Activated CD4-positive, alpha-beta T cell treated with anti-CD3 and anti-CD28 coated beads, Interleukin-2, amount 50 U/mL, for 24 hours (primary cell): Measurements from ENCODE around the gene NMD3.
A peak's percentile ranks its signal among the peaks of the same experiment; 100 is the strongest.

Experiments
- DNase-seq, 2 donors: peaks; one replicate each; pipeline ENCODE4 v3.0.0-alpha.2; 2020; ENCODE audit warnings: low read depth in 1 of 2, low spot score in 1 of 2

The NMD3 gene

DNA sequence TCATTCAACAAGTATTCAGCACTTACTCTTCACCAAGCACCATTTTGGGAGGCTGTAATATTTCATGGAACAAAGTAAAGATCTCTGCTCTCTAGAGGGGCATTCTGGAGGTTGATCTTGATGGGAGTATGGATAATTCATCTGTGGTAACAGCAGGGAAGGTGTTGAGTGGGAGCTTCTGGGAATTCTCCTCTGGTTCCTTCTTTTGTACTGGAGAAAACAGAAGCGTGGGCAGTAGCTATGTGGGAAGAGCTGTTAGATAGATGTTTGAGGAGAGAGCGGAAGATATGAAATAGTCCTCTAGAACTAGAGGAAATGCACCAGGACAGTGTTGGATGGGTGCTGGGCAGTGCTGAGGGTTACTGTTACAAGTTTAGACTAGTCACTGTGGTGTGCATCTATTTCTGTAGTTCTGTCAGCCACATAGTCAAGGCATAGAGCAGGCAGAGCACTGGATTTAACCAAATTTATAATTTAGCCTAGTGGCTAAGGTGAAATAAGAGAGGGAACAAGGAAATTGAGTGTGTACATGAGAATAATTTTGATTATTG is 9.6 kb downstream of the NMD3 start:
- DNase-seq, result no peak

DNA sequence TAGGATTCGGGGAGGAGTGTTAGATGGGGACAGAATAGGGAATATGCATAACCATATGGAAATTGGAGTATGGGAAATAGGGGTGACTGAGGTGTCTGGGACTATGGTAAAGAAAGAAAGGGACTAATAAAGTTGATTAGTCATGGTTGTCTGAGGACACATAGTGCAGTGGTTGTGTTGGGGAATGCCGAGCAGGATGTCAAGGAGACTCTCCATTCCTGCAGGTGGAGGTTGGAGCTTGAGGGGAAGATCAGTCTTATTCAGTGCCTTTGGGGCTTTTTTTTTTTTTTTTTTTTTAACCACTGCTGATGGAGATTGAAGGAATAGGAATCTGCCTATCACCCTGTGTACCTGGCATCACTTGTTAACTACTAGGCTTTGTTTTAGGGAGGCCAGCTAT is 10.8 kb downstream of the NMD3 start:
- no peak for DNase-seq

DNA sequence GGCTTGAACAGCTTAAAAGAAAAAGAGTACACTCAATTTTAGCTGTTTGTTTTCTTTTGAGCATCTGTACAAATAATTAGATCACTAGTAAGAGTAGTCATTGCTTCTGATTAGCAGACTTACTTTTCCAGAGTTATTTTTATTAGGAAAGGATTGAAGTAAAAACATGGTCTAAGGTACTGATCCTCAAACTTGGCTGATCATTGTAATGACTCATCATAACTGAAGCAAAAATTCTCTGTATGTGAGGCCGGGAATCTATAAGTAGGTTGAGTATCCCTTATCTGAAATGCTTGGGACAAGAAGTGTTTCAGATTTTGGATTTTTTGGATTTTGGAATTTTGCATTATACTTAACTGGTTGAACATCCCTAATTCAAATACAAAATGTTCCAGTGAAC is 12.4 kb downstream of the NMD3 start:
- no peak for DNase-seq

DNA sequence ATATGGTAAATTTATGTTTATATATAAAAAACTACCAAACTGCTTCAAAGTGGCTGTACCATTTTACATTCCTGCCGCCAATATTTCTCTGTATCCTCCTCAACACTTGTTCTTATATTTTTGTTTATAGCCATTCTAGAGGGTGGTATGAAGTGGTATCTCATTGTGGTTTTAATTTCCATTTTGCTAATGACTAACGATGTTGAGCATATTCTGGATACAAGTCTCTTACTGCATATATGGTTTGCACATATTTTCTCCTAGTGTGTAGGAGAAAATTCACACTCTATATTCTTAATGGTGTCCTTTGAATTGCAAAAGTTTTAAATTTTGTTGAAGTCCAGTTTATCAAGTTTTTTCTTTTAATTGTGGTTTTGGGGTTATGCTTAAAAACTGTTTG is 15.1 kb downstream of the NMD3 start:
- no peak for DNase-seq

DNA sequence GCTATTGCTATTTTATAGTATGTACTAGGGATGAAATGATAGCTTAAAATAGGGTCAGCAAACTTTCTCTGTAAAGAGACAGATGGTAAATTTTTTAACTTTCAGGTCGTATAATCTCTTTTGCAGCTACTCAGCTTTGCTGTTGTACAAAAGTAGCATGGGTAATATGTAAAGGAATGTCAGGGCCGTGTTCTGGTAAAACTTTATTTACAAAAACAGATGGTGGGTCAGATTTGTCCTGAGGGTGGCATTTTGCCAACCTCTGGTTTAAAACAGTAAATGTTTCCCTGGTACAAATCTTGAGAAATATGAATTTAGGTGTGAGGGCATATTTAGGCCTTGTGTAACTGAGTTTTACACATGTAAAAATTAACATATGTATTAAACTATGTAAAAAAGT is 18.6 kb downstream of the NMD3 start:
- no peak for DNase-seq

DNA sequence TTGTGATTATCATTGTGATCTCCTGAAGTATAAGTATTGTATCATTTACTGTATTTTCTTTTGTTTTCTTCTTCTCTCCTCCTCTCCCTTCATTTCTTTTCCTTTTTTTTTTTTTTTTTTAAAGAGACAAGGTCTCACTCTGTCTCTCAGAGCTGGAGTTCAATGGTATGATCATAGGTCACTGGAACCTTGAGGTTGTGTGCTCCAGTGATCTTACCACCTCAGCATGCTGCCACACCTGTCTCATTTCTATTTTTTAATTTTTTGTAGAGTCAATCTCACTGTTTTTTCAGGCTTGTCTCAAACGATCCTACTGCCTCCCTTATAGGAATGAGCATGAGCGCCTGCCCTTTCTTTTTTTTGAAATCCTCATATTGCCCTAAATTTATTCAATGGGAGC is 23.4 kb downstream of the NMD3 start:
- DNase-seq, result no peak

DNA sequence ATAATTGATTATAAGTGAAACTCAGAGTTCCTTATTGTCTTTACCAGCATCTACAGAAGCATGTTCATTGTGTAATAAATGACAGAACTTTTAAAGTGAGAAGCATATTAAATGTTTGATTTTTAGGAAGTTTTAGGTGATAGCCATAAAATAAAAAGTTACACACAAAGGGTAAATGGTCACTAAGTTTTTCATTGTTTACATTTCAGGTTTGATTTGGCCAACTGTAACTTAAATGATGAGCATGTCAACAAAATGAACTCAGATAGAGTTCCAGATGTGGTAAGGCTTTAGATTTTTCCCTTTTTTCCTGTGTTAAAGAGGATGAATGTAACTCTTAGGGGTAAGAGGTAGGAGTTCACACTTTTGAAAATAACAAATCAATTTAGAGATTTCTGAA is 25.9 kb downstream of the NMD3 start:
- DNase-seq, result no peak

DNA sequence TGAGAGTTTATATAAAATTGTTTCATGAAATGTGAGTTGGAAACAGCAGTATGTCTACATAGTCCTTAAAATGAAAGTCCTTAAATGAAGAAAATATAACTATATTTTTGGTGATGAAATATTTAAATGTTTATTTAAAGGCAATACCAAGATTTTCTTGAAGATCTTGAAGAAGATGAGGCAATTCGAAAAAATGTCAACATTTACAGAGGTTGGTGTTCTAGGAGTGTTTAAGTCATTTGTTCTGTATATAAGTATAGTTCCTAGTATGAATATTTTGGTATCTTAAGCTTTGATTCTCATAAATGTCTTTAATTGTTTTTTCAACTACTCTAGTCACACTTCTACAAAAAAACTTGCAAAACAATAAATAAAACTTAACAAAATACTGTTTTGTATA is 29.0 kb downstream of the NMD3 start:
- no peak for DNase-seq

DNA sequence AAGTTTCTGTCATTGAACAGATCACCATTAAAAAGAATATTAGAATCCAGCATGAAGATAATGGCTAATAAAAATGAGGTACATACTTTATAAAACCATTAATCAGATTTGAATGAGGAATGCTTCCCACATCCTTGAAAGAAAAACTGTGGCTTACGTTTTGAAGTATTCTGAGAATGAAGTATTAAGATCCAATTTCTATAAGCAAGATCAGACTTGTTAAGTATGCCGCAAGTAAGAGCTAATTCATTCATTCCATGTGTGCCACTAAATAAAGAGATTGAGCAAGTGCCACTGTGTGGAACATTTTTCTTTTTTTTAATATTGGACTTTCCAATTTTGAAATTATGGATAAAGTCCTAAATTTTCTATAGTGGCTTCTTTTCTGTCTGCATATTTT is 30.6 kb downstream of the NMD3 start:
- no peak for DNase-seq

DNA sequence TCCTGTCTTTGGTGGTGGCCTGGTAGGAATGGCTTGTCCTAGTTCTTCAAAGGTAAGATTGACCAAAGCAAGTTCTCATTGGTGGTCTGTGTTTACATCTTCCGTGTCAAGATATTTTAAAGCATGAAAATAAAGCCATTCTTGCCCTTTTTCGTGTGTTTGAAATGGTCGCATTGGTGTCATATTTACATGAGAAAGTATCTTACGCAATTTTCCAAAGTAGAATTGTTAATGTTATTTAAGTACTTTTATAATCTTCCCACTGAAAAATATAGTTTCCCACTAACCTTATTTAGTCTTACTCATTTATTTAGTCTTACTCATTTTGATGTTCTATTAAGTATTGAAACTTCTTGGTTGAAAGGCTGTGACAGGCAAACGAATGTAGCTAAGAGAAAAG is 31.0 kb downstream of the NMD3 start:
- no peak for DNase-seq

DNA sequence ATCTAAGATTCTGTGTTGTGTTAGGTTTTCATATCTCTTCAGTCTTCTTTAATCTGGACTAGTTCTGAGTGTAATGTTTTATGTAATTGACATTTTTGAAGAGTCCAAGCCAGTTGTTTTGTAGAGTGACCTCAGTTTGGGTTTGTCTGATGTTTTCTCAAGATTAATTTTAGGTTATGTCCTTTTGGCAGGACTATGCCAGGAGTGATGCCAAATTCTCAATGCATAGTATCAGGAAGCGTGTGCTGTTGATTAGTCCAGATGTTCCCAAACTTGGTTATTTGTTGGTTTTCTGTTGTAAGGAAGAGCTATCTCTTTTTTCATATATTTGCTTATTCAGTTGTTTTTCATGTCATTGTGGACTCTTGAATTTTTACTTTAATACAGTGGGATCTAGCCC is 32.6 kb downstream of the NMD3 start:
- DNase-seq, result no peak

DNA sequence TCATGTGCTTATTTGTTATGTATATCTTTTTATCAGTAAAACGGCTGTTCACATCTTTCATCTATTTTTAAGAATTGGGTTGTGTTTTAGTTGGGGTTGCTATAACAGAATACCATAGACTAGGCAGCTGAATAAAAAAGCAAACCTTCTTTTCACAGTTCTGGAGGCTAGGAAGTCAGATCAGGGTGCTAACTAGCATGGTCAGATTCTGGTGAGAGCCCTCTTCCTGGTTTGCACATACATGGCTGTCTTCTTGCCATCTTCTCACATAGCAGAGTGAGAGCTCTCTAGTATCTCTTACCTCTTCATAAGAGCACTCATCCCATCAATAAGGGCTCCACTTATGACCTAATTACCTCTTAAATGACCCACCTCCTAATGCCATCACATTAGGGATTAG is 33.8 kb downstream of the NMD3 start:
- no peak for DNase-seq

DNA sequence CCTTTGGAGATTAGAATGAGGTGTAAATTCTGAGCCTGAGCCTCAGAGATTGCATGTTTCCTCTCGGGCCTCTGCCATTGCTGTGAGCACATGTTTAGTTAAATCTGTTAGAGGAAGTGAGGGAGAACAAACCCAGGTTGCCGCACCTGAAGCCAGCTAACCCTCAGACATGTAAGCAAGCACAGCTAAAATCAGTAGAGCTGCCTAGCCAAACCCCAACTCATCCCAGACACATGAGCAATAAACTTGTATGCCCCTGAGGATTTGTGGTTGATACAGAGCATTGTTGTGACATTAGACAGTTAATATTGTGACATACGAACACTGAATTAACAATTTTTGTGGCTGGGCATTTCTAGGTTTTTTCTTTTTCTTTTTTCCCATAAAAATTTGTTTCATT is 41.9 kb downstream of the NMD3 start:
- no peak for DNase-seq

DNA sequence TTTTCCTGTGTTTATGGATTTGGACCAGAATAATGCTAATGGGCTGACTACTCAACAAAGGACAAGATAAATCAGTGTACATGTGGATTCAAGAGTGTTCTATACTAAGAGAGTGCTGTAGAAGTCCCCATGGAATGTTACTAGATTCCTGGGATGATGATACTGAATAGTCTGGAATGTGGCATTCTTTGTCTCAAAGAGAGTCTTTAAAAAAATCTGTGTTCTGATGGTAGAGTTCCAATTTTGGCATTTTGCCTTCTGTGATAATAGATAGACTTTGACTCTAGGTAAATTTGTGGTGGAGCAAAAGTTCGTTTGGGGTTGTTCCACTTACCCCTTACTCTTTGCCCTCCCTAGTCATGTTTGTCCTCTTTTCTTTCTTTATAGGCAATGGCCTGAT is 43.7 kb downstream of the NMD3 start:
- DNase-seq, result no peak

DNA sequence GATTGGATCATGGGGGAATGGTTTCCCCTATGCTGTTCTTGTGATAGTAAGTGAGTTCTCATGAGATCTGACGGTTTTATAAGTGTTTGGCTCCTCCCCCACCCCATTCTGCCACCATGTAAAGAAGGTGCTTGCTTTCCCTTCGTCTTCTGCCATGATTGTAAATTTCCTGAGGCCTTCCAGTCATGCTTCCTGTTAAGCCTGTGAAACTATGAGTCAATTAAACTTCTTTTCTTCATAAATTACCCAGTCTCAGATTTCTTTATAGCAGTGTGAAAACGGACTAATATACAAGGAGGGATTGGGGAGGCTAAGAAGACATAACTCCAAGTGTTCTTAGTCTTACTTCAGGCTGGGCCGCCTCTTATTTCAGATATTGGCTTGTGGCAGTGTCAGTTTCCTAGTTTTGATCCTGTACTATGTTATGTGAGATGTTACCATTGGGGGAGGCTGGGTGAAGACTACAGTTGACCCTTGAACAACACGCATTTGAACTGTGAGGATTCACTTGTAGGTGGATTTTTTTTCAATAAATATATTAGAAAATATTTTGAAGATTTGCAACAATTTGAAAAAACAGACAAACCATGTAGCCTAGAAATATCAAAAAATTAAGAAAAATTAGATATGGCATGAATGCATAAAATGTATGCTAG is 44.9 kb downstream of the NMD3 start:
- DNase-seq, result no peak

DNA sequence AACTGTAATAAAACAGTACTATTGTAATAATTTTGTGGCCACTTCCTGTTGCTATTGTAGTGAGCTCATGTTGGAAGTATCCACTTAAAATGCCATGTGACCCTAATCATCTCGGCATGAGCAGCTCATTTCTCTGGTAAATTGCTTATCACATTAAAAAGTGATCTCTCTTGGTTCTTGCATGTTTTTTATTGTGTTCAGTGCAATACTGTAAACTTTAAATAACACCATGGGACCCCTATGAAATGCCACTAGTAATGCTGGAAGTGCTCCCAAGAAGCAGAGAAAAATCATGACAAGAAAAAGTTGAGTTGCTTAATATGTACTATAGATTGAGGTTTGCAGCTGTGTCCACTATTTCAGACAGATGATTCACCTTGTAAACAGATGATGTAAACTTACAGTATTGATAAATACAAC is 45.6 kb downstream of the NMD3 start:
- DNase-seq, result no peak

DNA sequence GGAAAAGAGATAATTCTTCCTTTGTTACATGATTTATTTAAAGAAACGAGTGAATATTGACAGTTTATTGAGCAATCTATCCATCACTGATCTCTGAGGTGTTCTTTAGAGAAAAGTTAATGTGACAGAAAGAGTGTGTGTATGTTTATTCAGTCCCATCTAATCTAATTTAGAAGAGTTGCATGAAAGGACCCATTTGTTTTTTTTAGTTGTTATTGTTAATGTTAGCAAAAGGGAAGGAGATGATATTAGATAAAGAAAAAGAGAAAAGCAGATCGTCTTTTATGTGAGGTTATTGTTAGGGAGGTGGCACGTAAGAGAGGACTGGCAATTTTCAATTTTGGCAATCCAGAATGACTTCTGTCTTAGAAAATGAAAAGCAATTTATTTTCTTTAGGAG is 46.5 kb downstream of the NMD3 start:
- DNase-seq, result no peak

DNA sequence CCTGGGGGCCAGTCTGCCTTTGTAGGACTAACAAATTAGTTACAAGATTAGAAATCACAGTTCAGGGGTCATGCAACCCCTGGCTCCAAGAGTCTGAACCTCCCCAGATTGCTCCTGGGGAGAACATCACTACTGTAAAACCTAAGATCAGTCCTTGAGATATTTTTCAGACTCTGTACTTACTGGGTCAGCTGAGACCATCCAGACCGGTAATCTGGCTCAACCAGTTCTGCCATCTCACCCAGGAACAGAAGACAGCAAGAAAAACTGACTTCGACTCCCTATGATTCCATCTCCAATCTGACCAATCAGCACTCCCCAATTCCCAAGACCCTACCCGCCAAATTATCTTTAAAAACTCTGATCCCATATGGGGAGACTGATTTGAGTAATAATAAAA is 47.5 kb downstream of the NMD3 start:
- DNase-seq, result no peak

DNA sequence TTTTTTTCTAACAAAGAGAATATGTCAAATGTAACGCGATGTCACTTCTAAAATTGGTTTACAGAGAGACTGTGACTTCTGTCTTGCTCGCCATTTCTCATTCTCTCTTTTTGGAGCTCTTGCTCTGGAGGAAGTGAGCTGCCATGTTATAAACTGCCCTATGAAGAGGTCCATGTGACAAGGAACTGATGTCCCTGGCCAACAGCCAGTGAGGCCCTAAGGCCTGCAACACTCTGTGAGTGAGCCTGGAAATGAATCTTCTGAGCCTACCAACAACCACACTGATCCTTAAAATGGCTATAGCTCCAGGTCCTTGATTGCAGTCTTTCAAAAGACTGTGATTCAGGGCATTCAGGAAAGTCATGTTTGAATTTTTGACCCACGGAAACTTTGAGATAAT is 49.9 kb downstream of the NMD3 start:
- no peak for DNase-seq

DNA sequence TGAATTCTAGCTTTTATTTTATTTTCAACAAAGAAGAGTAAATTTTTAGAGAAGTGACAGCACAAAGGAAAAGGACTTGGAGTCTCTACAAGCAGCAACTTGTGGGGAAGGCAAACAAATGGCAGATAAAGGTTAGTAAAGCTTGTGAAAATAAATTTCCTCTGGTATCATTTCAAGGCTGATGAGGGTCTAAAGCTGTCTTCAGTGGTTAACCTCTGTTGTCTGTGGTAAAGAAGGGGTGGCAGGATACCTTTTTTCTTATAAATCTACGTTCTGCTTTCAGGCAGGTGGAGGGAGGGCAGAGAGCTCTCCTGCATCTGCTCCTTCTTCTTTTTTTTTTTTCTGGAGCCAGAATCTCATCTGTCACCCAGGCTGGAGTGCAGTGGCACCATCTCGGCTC is 50.5 kb downstream of the NMD3 start:
- DNase-seq, result no peak

DNA sequence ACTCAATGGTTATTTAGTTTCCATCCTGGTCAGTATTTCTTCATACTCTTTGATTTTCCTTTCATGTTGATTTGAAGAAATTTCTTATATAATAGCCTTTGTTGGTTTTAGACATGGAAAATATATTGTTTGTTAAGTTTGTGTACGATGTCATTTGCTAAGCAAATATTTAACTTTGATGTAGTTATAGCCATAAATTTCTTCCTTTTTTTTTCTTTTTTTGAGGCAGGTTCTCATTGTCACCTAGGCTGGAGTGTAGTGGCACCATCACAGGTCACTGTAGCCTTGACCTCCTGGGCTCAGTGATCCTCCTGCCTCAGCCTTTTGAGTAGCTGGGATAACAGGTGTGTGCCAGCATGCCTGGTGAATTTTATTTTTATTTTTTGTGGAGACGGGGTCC is 51.4 kb downstream of the NMD3 start:
- no peak for DNase-seq

DNA sequence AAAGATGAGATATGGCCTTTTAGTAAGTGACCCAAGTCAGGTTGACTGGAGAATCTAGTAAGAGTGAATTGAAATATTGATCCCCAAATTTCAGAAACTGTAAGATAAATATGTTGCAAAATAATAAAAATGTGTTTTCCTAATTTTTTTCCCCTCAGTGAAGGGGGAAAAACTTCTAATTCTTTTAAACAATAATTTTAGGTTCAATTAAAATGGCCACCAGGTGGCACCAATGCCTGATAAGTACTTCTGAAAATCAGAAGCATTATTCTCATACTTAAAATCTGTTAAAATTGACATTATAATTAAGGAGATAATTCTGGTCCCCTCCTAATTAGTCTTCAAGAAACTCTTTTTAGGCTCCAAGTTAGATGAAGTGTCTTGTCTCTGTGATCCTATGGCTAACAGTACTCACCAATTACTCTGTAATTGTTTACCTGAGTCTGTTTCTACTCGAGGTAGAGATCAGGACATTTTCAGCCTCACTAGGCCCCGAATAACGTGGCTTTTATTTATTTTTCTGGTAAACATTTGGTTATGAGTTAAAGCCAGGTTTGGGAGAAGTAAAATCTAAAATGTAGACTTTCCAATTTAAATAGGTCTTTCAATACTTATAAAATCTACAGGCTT is 52.6 kb downstream of the NMD3 start:
- peak in 1 of 2 donors; percentile 11 for DNase-seq

DNA sequence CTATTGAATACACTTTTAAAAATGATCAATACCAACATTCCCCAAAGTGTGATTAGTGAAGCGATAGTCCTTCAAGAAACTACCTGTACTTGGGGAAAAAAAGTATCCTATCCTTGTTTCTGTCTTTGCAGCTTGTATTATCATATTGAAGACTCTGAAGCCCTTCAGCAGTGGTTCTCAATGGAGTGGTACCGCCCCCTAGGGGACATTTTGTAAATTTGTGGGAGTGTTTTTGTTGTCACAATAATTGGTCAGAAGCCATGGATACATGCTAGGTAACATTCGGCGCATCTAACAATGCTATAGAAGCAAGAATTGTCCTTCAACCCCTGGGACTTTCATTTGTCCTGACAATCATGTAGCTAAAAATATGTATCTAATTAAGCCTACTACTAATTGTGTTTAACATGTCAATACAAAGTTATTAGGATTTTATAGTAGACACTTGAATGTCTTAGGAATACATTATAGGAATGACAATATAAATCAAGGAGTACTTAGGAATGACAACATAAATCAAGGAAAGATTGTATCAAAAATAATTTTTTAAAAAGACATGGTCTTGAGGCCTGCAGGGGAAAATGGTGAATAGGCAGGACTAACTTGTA is 53.7 kb downstream of the NMD3 start:
- DNase-seq, result peak in 1 of 2 donors; percentile 25
